Endothelial cell of umbilical vein (primary cell): ENCODE results near the gene WNT9B. TPM values are rescaled to one million over a fixed set of nuclear protein-coding genes. Genes with fewer than 3 reads are reported as not detected.
A peak's percentile ranks its signal among the peaks of the same experiment; 100 is the strongest.

Source experiments
- BruUV-seq: library from RNA; stranded (reverse); fragments of 400-500 nt; replicated peaks from 2 replicates; lab custom pipeline; 2021; lab: Mats Ljungman, UMichigan
- CTCF ChIA-PET: fragments of 300-600, 350-600 bp; sonication (Branson Sonifier 250); formaldehyde crosslinking; loops from one replicate; lab custom pipeline; 2021; ENCODE audit warnings: antibody characterized with exemption, inconsistent platforms; lab: Charles Lee
- POLR2A ChIA-PET: fragments of 300-600, 350-600 bp; sonication (Branson Sonifier 250); formaldehyde crosslinking; loops from one replicate; lab custom pipeline; 2021; ENCODE audit warnings: antibody characterized with exemption, inconsistent platforms; lab: Charles Lee
- DNase-seq: peaks from one replicate; pipeline ENCODE4 v3.0.0-alpha.2; 2011; ENCODE audit warnings: low read depth, low spot score
- FAIRE-seq: peaks from 2 replicates; lab custom pipeline; 2011; peaks lifted over from hg19 to GRCh38; lab: Jason Lieb, UNC
- H2AFZ ChIP-seq: 2 replicates; pipeline ENCODE4 v1.6.0; 2012; ENCODE audit warnings: low read depth, low read length, control low read depth, inconsistent platforms
- H3K27ac ChIP-seq: 2 replicates; pipeline ENCODE4 v1.5.1; 2011; ENCODE audit warnings: low read depth, mild to moderate bottlenecking, control low read depth, low read length, moderate library complexity; ENCODE audit not compliant: insufficient read depth
- H3K27me3 ChIP-seq, 2 experiments: 2 replicates each; pipeline versions ENCODE4 v1.6.0 to v1.6.1; 2011; ENCODE audit warnings: low read length in 2 of 2, mixed read lengths in 1 of 2; ENCODE audit not compliant: control insufficient read depth in 2 of 2, insufficient read depth in 2 of 2
- H3K36me3 ChIP-seq, 2 experiments: 2 replicates in 1 of 2; 3 replicates in 1 of 2; pipeline ENCODE4 v1.5.1; 2011; ENCODE audit warnings: low read length in 2 of 2, mild to moderate bottlenecking in 1 of 2, moderate library complexity in 1 of 2; ENCODE audit not compliant: control insufficient read depth in 2 of 2, insufficient read depth in 2 of 2; ENCODE audit errors: extremely low read depth in 1 of 2
- H3K4me1 ChIP-seq: 3 replicates; pipeline ENCODE4 v1.5.1; 2011; ENCODE audit warnings: mild to moderate bottlenecking, low read length; ENCODE audit not compliant: control insufficient read depth, insufficient read depth; ENCODE audit errors: extremely low read depth
- H3K4me2 ChIP-seq: 2 replicates; pipeline ENCODE4 v1.6.1; 2011; ENCODE audit warnings: low read length, control low read depth, mixed read lengths; ENCODE audit not compliant: insufficient read depth
- H3K4me3 ChIP-seq, 3 experiments: fragments of 200-600 bp in 1 of 3; sonication (generic), shearing (Covaris generic) in 1 of 3; replicated peaks in 1 of 3; 2 replicates each; pipeline ENCODE4 v1.5.1; 2011 to 2016; ENCODE audit warnings: control low read depth in 3 of 3, low read length in 3 of 3, mild to moderate bottlenecking in 2 of 3, inconsistent platforms in 1 of 3, low read depth in 1 of 3, moderate library complexity in 1 of 3; ENCODE audit not compliant: insufficient read depth in 1 of 3
- H3K79me2 ChIP-seq: 2 replicates; pipeline ENCODE4 v1.6.0; 2012; ENCODE audit warnings: low read length, inconsistent platforms; ENCODE audit not compliant: control insufficient read depth, insufficient read depth
- H3K9ac ChIP-seq: replicated peaks from 2 replicates; pipeline ENCODE3; 2011; ENCODE audit warnings: low read length, control low read depth; ENCODE audit not compliant: insufficient read depth; ENCODE audit errors: extremely low read depth
- H3K9me1 ChIP-seq: replicated peaks from 3 replicates; pipeline ENCODE4 v1.6.0; 2011; ENCODE audit warnings: mild to moderate bottlenecking, low read length; ENCODE audit not compliant: control insufficient read depth, insufficient read depth; ENCODE audit errors: extremely low read depth
- H3K9me3 ChIP-seq: replicated peaks from 2 replicates; pipeline ENCODE4 v1.5.1; 2012; ENCODE audit warnings: low read length, inconsistent platforms; ENCODE audit not compliant: control insufficient read depth, insufficient read depth
- H4K20me1 ChIP-seq: replicated peaks from 2 replicates; pipeline ENCODE3; 2011; ENCODE audit warnings: mild to moderate bottlenecking, low read length; ENCODE audit not compliant: control insufficient read depth, insufficient read depth; ENCODE audit errors: extremely low read depth
- CTCF ChIP-seq, 2 donors: IDR thresholded peaks; 1 replicate in 1 of 2; 2 replicates in 1 of 2; pipeline ENCODE4 v1.5.1; 2011; ENCODE audit warnings: low read length in 2 of 2, mild to moderate bottlenecking in 2 of 2, moderate library complexity in 2 of 2, control low read depth in 1 of 2, inconsistent platforms in 1 of 2, low read depth in 1 of 2; ENCODE audit not compliant: insufficient read depth in 1 of 2; ENCODE audit errors: extremely low read depth in 1 of 2
- EZH2 ChIP-seq: IDR thresholded peaks from 2 replicates; pipeline ENCODE4 v1.6.1; 2012; ENCODE audit warnings: borderline replicate concordance, low read depth, mild to moderate bottlenecking, moderate library complexity, low read length, inconsistent platforms; ENCODE audit not compliant: severe bottlenecking
- FOS ChIP-seq: IDR thresholded peaks from 2 replicates; pipeline ENCODE4 v1.6.1; 2011; ENCODE audit warnings: mild to moderate bottlenecking, low read length, moderate library complexity, borderline replicate concordance; ENCODE audit not compliant: insufficient read depth
- GATA2 ChIP-seq: IDR thresholded peaks from 2 replicates; pipeline ENCODE4 v1.7.0; 2011; ENCODE audit warnings: low read depth, mild to moderate bottlenecking, moderate library complexity, mixed read lengths, low read length; ENCODE audit not compliant: insufficient read length, insufficient read depth
- JUN ChIP-seq: IDR thresholded peaks from 2 replicates; pipeline ENCODE4 v1.6.1; 2011; ENCODE audit warnings: borderline replicate concordance, low read depth; ENCODE audit not compliant: insufficient read length, insufficient read depth
- MYC ChIP-seq: IDR thresholded peaks from one replicate; pipeline ENCODE4 v1.6.1; 2011; ENCODE audit warnings: mild to moderate bottlenecking, low read depth, low read length
- POLR2A ChIP-seq: IDR thresholded peaks from 2 replicates; pipeline ENCODE4 v1.6.1; 2012; ENCODE audit warnings: low read depth, mild to moderate bottlenecking, control low read depth, low read length
- POLR2AphosphoS5 ChIP-seq: IDR thresholded peaks from 2 replicates; pipeline ENCODE4 v1.6.1; 2012; ENCODE audit warnings: low read depth, mild to moderate bottlenecking, control low read depth, low read length, moderate library complexity; ENCODE audit not compliant: insufficient read depth
- dilution Hi-C: fragments of 300-500 bp; cut with MboI; formaldehyde crosslinking; loops from one replicate; pipeline ENCODE4 v1.15.0; 2019; ENCODE audit warnings: low sequenced_read_pairs; ENCODE audit not compliant: extremely low pct_ligation_motif_present
- intact Hi-C: fragments of 100-400 bp; cut with micrococcal nuclease; formaldehyde crosslinking; loops from one replicate; pipeline ENCODE4 v1.10.0; 2022
- polyA plus RNA-seq, 4 experiments: library from polyadenylated mRNA; depleted of rRNA in 3 of 4; stranded (reverse) in 3 of 4; unstranded in 1 of 4; fragments of >200 nt; gene quantifications; 2 replicates each; pipeline versions ENCODE4 v1.2.1 to v1.2.3, GENCODE V29; 2011 to 2012; ENCODE audit warnings: missing spikeins in 1 of 4
- total RNA-seq: library from RNA; stranded (reverse); gene quantifications from 2 replicates; pipeline ENCODE4 v1.2.3, GENCODE V29; 2021
- TF ChIP-seq, protein P1 (sequence below): IDR thresholded peaks from 2 replicates; pipeline ENCODE4 v1.6.1; 2011; ENCODE audit not compliant: insufficient read depth, insufficient read length

The WNT9B gene
- total and polyA plus RNA-seq, 2 donors (not counting 3 experiments of a cell fraction or from before 2014, with no cell fraction given): not detected

DNA sequence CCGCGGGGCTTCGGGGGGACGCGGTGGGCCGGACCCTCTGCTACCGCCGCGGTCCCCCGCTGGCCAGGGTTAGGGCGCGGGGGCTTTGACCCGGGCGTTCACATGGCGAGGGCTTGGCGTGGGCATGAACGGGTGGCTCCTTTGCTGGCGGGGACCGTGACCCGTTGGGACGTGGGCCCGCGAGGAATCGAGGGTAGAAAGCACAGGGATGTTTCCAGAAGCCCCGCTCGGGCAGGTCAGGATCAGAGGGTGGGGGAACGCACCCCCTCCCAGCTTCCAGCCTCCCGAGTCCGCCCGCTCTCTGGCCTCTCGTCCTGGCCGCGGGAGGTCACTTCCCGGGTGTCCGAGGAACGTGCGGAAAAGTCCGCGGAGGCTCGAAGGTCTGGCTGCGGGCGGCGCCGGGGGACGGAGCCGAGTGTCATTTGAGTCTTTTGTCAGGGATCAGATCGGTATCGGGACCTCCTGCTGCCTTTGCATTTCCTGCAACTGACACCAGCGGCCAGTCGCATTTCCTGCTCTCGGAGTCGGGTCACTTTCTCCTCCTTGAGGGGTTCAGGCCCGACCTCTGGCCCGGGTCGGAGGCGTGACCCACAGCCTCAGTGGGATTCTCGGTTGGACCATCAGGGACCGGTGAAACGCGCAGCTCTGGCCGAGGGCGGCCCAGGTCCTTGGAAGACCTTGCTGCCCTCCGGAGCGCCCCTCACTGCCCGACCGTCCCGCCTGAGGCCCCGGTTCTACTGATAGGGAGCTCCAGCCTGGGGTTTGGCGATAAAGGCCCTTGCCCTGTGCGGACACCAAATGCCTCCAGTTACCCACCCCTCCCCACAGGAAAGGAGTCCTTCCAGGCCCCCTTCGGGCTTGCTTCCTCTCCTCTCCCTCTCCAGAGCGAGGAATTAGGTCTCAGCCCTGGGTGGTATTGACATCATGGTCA lies 32.2 kb upstream of the WNT9B start:
- Histone ChIP-seq H3K9me1 (no peaks in the 10 kb centered on the region), H3K4me3 (no peak overlapping the region), H3K9me3 (no peaks in the 10 kb centered on the region), H3K79me2 (no peaks in the 10 kb centered on the region), H3K27me3 (peaks cover 64 to 66% of the 10 kb centered on the region in 2 experiments), H3K27ac (no peak overlapping the region), H3K4me1 (no peaks in the 10 kb centered on the region), H3K36me3 (no peaks in the 10 kb centered on the region), H2AFZ (no peak overlapping the region), H4K20me1 (no peaks in the 10 kb centered on the region), H3K9ac (no peak overlapping the region), H3K4me2 (no peak overlapping the region)
- intact Hi-C loops: no loop called here
- CTCF ChIA-PET: interaction anchor here (5.5 kb wide), 1 partner anchor 15 kb away, joined by 34 read pairs; no protein-coding TSS in a partner anchor
- no peak for TF ChIP-seq MYC
- TF ChIP-seq EZH2: peak; percentile 100
- POLR2A ChIA-PET: no interaction called here
- no peak for FAIRE-seq
- dilution Hi-C loops: no loop called here
- no peak for DNase-seq
- no TSS peak for BruUV-seq

DNA sequence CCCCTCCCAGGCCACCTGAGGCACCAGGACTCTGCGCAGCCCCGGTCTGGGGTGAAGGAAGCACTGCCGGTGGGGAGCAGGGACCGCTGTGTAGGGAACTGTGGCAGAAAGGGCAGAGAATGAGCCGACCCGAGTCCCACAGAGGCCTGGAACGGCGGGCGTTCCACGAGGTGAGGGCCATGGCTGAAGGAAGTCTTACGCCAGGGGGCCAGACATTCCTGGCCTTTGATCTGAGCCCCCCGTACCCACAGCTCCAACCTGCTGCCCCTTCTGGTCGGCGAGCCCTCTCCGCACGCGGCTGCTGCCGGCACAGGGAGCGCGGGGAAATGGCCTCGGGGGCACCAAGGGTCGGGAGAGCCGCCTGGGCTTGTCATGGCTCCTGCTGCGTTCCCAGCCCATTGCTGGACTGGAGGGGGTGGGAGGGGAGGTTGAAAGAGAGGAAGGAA lies 31.5 kb upstream of the WNT9B start:
- TF ChIP-seq, protein P1, sequence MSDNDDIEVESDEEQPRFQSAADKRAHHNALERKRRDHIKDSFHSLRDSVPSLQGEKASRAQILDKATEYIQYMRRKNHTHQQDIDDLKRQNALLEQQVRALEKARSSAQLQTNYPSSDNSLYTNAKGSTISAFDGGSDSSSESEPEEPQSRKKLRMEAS: no peak
- no peak for TF ChIP-seq EZH2
- no peak for TF ChIP-seq MYC
- TF ChIP-seq GATA2: no peak
- TF ChIP-seq POLR2AphosphoS5: no peak
- no peak for TF ChIP-seq POLR2A
- no peak for TF ChIP-seq FOS
- TF ChIP-seq JUN: no peak
- TF ChIP-seq CTCF (IDR thresholded peaks at IDR 0.05; ENCODE audit: extremely low read depth in 1 of 2, insufficient read depth in 1 of 2, low read depth in 1 of 2, low read length in 2 of 2): no peak
- no peaks in the 10 kb centered on the region for H3K36me3 ChIP-seq
- FAIRE-seq (no peak), DNase-seq (no peak)
- no peak overlapping the region for H3K4me2 ChIP-seq
- no peaks in the 10 kb centered on the region for H3K9me3 ChIP-seq
- dilution Hi-C loops (no loop called here), intact Hi-C loops (loop anchor here (10.0 kb wide), 1 partner anchor 95 kb away; no protein-coding TSS in a partner anchor)
- ChIA-PET POLR2A (no interaction called here), CTCF (interaction anchor here (5.5 kb wide), 1 partner anchor 15 kb away, joined by 34 read pairs; no protein-coding TSS in a partner anchor)
- no peaks in the 10 kb centered on the region for H3K9me1 ChIP-seq
- no peaks in the 10 kb centered on the region for H3K79me2 ChIP-seq
- no peak overlapping the region for H3K9ac ChIP-seq
- peaks cover 64 to 66% of the 10 kb centered on the region in 2 experiments for H3K27me3 ChIP-seq
- no peak overlapping the region for H2AFZ ChIP-seq
- no TSS peak for BruUV-seq
- H3K27ac ChIP-seq: no peak overlapping the region
- H3K4me1 ChIP-seq: no peaks in the 10 kb centered on the region
- no peaks in the 10 kb centered on the region for H4K20me1 ChIP-seq
- H3K4me3 ChIP-seq: no peak overlapping the region
